Astrocyte (in vitro differentiated cells and primary cell): ENCODE measurements around the gene MRS2.

Experiments
- EZH2 ChIP-seq: IDR thresholded peaks from 2 replicates; pipeline ENCODE4 v1.6.1; 2012; ENCODE audit warnings: mild to moderate bottlenecking, low read length, inconsistent platforms; ENCODE audit not compliant: insufficient read depth
- TF ChIP-seq, protein P1 (sequence below): IDR thresholded peaks from 2 replicates; pipeline ENCODE4 v1.5.1; 2011; ENCODE audit warnings: low read depth, mild to moderate bottlenecking, inconsistent platforms, low read length, moderate library complexity; ENCODE audit not compliant: insufficient read depth

DNA sequence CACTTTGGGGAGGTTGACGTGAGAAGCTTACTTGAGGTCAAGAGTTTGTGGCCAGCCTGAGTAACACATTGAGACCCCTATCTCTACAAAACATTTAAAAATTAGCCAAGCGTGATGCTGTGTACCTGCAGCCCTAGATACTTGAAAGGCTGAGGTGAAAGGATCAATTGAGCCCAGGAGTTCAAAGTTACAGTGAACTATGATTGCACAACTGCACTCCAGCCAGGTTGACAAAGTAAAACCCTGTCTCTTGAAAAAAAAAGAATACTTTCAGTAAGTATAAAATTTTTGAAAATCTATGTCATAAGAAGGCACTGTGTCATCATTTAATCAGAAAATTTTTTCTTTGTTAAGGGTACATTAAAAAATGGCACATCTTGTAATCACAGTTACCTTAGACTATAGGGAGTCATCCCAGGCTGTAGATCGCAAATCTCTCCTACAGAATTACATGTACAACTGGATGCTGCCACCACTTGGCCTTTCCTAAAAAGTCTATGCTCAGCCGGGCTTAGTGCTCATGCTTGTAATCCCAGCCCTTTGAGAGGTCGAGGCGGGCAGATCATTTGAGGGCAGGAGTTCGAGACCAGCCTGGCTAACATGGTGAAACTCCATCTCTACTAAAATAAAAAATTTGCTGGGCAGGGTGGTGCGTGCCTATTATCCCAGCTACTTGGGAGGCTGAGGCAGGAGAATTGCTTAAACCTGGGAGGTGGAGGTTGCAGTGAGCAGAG is 17.0 kb upstream of the MRS2 start:
- TF ChIP-seq, protein P1, sequence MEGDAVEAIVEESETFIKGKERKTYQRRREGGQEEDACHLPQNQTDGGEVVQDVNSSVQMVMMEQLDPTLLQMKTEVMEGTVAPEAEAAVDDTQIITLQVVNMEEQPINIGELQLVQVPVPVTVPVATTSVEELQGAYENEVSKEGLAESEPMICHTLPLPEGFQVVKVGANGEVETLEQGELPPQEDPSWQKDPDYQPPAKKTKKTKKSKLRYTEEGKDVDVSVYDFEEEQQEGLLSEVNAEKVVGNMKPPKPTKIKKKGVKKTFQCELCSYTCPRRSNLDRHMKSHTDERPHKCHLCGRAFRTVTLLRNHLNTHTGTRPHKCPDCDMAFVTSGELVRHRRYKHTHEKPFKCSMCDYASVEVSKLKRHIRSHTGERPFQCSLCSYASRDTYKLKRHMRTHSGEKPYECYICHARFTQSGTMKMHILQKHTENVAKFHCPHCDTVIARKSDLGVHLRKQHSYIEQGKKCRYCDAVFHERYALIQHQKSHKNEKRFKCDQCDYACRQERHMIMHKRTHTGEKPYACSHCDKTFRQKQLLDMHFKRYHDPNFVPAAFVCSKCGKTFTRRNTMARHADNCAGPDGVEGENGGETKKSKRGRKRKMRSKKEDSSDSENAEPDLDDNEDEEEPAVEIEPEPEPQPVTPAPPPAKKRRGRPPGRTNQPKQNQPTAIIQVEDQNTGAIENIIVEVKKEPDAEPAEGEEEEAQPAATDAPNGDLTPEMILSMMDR: no peak
- no peak for TF ChIP-seq EZH2
